Progenitor cell of endocrine pancreas (in vitro differentiated cells): Measurements from ENCODE around the gene ID2. TPM values are rescaled to one million over a fixed set of nuclear protein-coding genes. Genes with fewer than 3 reads are reported as not detected.

ENCODE experiments used
- DNase-seq: peaks from one replicate; pipeline ENCODE4 v3.0.0; 2021; ENCODE audit warnings: low spot score; ENCODE audit not compliant: unreplicated experiment
- H3K27ac Mint-ChIP-seq: 2 replicates; pipeline ENCODE4 v1.8.0; 2021; ENCODE audit warnings: mild to moderate bottlenecking, moderate library complexity, mixed read lengths
- H3K27me3 Mint-ChIP-seq: 2 replicates; pipeline ENCODE4 v1.8.0; 2021; ENCODE audit warnings: mixed read lengths
- H3K36me3 Mint-ChIP-seq: 2 replicates; pipeline ENCODE4 v1.8.0; 2022; ENCODE audit warnings: mixed read lengths; ENCODE audit not compliant: insufficient read depth
- H3K4me1 Mint-ChIP-seq: 2 replicates; pipeline ENCODE4 v1.8.0; 2021; ENCODE audit warnings: low read depth, mixed read lengths
- H3K4me3 Mint-ChIP-seq: 2 replicates; pipeline ENCODE4 v1.8.0; 2021; ENCODE audit warnings: low read depth, mild to moderate bottlenecking, moderate library complexity, mixed read lengths
- H3K9me3 Mint-ChIP-seq: 2 replicates; pipeline ENCODE4 v1.8.0; 2021; ENCODE audit warnings: low read depth, mixed read lengths
- total RNA-seq: library from RNA; stranded (reverse); gene quantifications from 2 replicates; pipeline ENCODE4 v1.2.1, GENCODE V29; 2021
- TF ChIP-seq, protein P1 (sequence below): fragments of 200-600 bp; sonication (generic); IDR thresholded peaks from one replicate; pipeline ENCODE4 v1.5.0; 2021; ENCODE audit warnings: antibody characterized with exemption, mild to moderate bottlenecking; ENCODE audit not compliant: unreplicated experiment

ID2 gene
- total RNA-seq, 1 donor from 2014 or later: 304 TPM

DNA sequence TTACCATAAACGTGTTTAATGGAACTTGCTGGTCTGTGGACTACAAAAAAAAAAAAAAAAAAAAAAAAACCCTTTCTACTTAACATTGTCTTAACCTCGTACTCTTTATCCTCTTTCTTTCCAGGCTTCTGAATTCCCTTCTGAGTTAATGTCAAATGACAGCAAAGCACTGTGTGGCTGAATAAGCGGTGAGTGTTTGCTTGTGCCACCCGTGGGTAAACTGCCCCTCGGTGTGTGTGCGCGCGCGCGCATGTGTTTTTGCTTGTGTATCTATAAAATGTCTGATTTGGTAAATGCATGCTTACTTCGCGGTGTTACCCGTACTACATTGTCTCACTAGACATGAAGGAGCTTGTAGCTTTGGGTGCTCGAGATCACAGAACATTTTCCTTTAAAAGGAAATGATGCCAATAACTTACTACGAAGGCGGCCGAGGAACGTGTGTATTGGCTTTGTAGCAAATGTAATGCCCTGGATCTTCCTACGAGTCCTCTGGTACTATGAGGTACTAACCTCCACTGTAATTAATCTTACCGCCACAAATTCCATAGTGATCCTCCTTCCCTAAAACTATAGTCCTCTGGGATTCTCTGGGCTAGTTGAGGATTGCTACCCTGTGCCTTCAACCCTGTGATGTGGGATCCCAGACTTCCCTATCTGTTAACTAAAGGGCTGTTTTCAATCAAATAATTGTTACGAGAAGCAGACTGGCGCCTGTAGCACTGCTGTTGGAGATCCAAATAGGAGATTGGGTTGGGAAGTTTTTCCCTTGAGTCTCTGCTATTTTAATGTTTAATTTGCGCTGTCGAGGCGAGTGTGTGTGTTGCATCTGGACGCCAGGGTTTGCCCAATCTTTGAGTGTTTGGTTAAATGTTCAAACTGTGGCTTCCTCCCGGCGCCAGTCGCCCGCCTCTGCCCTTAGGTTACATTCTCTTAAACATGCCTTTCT lies 1.1 kb downstream of the ID2 start:
- H3K27ac Mint-ChIP-seq: peak overlapping the region; percentile 98
- peak overlapping the region; percentile 100 for H3K4me3 Mint-ChIP-seq
- DNase-seq: no peak
- H3K36me3 Mint-ChIP-seq: peaks cover 23% of the 10 kb centered on the region
- no peaks in the 10 kb centered on the region for H3K27me3 Mint-ChIP-seq
- TF ChIP-seq, protein P1, sequence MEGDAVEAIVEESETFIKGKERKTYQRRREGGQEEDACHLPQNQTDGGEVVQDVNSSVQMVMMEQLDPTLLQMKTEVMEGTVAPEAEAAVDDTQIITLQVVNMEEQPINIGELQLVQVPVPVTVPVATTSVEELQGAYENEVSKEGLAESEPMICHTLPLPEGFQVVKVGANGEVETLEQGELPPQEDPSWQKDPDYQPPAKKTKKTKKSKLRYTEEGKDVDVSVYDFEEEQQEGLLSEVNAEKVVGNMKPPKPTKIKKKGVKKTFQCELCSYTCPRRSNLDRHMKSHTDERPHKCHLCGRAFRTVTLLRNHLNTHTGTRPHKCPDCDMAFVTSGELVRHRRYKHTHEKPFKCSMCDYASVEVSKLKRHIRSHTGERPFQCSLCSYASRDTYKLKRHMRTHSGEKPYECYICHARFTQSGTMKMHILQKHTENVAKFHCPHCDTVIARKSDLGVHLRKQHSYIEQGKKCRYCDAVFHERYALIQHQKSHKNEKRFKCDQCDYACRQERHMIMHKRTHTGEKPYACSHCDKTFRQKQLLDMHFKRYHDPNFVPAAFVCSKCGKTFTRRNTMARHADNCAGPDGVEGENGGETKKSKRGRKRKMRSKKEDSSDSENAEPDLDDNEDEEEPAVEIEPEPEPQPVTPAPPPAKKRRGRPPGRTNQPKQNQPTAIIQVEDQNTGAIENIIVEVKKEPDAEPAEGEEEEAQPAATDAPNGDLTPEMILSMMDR: no peak
- peaks cover 16% of the 10 kb centered on the region for H3K4me1 Mint-ChIP-seq
- H3K9me3 Mint-ChIP-seq: no peaks in the 10 kb centered on the region

DNA sequence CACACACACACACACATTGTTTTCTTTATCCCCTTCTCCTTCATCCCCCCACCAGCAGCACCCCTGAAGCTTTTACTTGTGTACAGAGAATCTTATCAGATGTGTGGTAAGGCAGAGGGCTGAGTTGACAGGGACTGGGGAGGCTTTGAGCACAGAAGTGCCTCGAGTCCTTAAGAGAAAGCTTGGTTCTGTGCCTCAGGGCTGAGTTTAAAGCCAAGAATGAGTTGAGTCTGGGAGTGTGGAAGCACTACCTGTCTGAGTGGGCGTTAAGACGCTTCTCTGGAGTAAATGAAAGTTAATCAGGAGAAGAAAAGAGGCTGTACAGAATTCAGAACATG lies 2.7 kb downstream of the ID2 start:
- peaks cover 13% of the 10 kb centered on the region for H3K4me1 Mint-ChIP-seq
- H3K4me3 Mint-ChIP-seq: peak overlapping the region; percentile 100
- no peak for DNase-seq
- no peaks in the 10 kb centered on the region for H3K9me3 Mint-ChIP-seq
- peaks cover 27% of the 10 kb centered on the region for H3K36me3 Mint-ChIP-seq
- H3K27ac Mint-ChIP-seq: peak overlapping the region; percentile 99
- H3K27me3 Mint-ChIP-seq: no peaks in the 10 kb centered on the region
- TF ChIP-seq, protein P1: no peak

DNA sequence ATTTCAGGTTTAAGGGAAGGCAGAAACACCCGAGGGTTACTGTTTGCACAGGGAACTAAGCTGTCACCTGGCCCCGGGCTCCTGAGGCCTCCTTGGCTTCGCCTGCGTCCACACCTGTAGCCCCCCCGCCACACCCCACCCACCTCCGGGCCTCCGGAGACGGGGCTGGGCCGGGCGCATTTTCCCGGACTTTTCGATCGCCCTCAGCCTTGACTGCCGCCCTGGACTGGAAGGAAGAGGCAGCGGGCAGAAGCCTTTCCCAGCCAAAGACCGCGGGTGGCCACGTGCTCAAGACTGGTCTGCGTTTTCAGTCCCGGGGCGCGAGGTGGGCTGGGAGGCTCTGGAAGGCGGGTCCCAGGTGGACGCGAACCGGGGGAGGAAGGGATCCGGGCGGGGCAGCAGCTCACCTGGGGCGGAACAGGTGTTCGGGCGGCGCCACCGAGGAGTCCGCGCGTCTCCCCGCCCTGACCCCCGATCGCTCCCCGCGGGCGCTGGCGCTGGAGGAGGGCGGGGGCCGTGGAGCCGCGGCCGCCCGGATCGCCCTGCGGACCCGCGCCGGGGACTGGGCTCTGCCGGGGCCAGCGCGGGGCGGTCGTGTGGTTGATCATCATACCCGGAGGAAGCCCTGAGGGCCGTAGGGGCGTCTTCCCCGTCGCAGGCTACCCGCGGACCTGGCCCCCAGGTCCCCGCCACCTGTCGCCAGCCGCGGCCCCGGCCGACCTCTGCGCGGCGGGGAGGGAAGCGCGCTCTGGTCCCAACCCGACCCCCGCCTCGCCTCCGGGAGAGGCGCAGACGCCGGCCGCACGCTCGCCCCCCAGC lies 3.2 kb downstream of the ID2 start:
- Mint-ChIP-seq H3K27me3 (no peaks in the 10 kb centered on the region), H3K27ac (peak overlapping the region; percentile 99)

DNA sequence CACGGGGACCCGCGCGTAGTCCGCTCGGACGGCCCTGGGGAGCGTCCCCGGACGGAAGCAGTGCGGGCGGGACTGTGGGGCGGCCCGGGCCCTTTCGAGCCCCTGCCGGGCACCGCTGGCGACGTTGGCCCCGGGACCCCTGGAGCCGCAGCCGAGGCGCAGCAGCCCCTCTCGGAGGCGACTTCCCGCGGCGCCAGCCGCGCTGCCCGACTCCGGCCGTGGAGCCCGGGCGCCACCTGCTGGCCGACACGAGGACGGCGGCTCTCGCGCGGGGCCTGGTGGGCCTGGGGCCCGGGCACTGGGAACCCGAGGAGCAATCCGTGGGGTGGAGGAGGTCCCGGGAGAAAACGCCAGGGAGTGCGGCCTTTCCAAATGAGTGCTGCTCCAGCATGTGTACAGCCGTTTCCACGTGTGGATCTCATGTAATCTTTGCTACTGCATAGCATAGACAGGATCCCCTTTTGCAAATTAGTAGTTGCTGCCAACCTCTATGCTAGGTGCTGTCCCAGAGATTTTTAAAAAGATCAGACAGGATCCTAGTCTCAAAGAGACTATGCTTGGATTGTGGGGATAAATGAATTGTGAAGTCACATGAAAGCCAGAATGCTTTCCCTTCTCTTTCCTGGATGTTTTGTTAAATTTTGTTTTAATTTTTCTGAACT lies 4.0 kb downstream of the ID2 start:
- TF ChIP-seq, protein P1: peak; percentile 99
- peak overlapping the region; percentile 52 for H3K27ac Mint-ChIP-seq
- H3K9me3 Mint-ChIP-seq: no peaks in the 10 kb centered on the region
- no peaks in the 10 kb centered on the region for H3K27me3 Mint-ChIP-seq
- peak overlapping the region; percentile 68 for H3K4me3 Mint-ChIP-seq
- peak; percentile 94 for DNase-seq
- peaks cover 6% of the 10 kb centered on the region for H3K4me1 Mint-ChIP-seq
- peaks cover 27% of the 10 kb centered on the region for H3K36me3 Mint-ChIP-seq

More for the DNA sequence above, 3.2 kb downstream of the ID2 start:
- TF ChIP-seq, protein P1: no peak
- peak; percentile 68 for DNase-seq
- Mint-ChIP-seq H3K36me3 (peaks cover 27% of the 10 kb centered on the region), H3K4me3 (peak overlapping the region; percentile 100), H3K4me1 (peaks cover 8% of the 10 kb centered on the region), H3K9me3 (no peaks in the 10 kb centered on the region)

DNA sequence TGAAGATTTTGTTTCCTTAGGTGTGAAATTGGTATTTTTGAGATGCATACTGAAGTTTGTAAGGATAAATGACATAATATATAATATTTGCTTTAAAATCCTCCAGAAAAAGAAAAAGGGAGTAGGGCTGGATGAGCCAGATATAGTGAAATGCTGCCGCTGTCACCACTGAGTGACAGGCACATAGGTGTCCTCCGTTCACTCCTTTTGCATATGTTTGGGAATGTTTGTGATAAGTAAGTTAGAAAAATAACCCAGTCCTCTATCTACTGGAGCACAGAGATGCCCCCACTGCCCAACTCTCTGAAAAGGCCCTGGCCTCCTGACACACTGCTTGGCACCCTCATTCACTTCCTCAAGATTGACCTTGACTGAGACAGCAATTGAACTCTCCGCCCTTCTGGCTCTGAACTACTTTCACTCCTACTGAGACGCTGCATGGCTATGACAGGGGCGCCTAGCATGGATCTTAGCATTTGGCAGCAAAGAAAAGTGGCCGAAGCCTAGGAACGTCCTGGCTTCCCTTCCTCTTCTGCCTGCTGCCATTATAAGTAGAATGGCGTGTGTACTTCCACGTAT lies 10.1 kb downstream of the ID2 start:
- TF ChIP-seq, protein P1: no peak
- Mint-ChIP-seq H3K4me1 (no peaks in the 10 kb centered on the region), H3K4me3 (no peak overlapping the region), H3K36me3 (peaks cover 9% of the 10 kb centered on the region), H3K9me3 (no peaks in the 10 kb centered on the region), H3K27me3 (peaks cover 14% of the 10 kb centered on the region), H3K27ac (no peak overlapping the region)
- DNase-seq: no peak
